GM10266 (cell line): ENCODE results near the gene VRK2.

ENCODE experiments used
- DNase-seq: peaks from one replicate; pipeline ENCODE4 v3.0.0; 2012; ENCODE audit errors: extremely low spot score
- TF ChIP-seq, protein P1 (sequence below): IDR thresholded peaks from 2 replicates; pipeline ENCODE4 v1.5.1; 2012; ENCODE audit warnings: mild to moderate bottlenecking, low read depth; ENCODE audit not compliant: control insufficient read depth, insufficient read depth; ENCODE audit errors: missing control alignments

Gene VRK2

DNA sequence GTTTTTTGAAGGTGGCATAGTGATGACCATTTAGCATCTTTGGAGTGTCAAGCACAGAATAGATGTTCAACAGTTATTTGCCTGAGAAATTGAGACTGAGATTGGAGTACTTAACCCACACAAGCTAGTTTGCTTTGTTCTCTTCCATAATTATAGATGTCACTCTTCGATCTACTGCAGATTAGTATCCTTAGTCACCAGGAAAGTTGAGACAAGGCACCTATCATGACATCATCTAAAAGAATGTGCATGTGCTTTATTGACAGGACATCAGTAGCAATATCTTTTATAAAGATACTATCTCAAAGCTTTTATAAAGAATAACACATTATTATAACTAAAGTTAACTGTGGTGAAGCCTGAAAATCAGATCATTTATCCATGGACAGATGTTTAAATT lies 6.4 kb downstream of the VRK2 start:
- TF ChIP-seq, protein P1, sequence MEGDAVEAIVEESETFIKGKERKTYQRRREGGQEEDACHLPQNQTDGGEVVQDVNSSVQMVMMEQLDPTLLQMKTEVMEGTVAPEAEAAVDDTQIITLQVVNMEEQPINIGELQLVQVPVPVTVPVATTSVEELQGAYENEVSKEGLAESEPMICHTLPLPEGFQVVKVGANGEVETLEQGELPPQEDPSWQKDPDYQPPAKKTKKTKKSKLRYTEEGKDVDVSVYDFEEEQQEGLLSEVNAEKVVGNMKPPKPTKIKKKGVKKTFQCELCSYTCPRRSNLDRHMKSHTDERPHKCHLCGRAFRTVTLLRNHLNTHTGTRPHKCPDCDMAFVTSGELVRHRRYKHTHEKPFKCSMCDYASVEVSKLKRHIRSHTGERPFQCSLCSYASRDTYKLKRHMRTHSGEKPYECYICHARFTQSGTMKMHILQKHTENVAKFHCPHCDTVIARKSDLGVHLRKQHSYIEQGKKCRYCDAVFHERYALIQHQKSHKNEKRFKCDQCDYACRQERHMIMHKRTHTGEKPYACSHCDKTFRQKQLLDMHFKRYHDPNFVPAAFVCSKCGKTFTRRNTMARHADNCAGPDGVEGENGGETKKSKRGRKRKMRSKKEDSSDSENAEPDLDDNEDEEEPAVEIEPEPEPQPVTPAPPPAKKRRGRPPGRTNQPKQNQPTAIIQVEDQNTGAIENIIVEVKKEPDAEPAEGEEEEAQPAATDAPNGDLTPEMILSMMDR = no peak
- no peak for DNase-seq

DNA sequence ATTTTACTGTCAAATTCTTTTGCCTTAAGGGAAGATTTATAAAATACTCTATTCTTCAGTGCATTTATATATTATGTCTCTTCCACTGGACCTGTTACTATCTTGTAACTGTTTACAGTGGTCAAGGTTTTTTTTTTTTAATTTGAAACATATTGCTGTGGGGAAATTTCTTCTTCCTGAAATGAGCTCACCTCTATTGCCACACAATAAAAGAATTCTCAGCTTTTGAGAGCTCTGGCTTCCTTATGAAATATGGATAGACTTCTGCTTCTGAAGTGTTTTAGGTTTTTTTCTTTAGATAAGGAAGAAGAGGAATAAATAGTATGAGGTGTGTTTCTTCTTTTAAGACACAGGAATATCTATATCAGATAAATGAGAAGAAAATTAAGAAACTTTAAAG lies 7.7 kb downstream of the VRK2 start:
- DNase-seq = no peak
- TF ChIP-seq, protein P1 = no peak

DNA sequence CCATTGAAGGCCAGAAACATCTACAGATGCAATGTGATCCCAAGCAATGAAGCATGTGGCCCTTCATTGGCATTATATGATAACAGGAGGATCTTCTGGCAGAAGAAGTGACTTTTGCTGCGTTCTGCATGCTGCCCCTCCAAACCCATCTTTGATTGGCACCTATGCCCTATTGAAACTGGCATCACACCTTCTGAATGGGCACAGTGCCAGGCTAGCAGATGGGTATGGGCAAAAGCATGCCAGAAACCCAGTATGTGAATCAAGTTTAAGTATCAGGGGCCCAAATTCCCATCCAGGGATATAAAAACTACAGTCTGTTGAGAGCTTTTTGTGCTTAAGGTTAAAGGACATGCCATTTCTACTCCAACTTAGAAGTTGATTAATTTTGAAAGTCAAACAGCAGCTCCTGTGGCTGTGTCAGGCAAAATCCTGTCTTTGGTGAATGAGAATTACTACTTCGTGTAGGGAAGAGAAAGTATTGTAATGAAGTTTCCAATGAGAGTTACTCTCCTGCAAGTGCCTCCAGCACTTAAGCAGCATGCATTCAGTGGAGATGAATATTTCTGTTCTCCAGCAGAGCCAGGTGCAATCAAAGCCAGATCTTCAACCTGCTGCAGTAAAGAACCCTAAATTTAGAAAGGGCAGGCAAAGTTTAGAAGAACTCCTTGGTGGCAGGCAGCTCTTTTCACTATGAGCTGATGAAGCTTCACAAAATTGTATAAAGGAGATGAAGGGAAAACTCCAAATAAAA lies 8.6 kb downstream of the VRK2 start:
- TF ChIP-seq, protein P1 = no peak
- no peak for DNase-seq

DNA sequence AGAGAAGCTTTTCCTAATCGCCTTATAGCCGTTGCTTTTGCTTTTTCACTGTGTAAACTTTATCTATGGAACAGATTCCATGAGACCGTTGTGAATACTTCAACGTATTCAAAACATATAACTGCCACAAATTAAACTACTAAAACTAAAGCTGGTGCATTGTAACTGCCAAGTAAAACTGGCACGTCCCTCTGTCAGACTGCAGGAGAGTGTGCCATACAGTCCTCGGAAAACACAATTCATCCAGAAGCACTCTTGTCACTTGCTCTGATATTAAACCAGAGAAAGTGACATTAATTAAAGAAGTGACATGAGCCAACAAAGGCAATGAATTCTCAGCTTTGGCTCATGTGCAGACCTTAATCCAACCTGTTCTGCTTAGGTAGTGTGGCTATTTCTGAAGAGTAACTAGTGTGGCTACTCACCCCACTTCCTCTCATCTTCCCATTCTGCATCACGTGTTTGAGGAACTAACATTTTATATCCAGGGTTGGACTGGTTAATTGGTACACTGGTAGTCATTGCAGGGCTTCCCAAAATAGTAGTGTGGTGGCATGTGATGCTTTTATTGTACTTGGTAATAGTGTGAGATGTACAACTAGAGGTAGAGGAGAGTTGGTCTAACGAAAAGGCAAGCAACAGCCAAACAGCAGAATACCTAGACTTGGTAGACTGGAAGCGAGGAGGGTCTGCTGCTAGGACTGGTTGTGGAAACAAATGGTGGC lies 9.7 kb downstream of the VRK2 start:
- no peak for DNase-seq
- TF ChIP-seq, protein P1 = no peak

DNA sequence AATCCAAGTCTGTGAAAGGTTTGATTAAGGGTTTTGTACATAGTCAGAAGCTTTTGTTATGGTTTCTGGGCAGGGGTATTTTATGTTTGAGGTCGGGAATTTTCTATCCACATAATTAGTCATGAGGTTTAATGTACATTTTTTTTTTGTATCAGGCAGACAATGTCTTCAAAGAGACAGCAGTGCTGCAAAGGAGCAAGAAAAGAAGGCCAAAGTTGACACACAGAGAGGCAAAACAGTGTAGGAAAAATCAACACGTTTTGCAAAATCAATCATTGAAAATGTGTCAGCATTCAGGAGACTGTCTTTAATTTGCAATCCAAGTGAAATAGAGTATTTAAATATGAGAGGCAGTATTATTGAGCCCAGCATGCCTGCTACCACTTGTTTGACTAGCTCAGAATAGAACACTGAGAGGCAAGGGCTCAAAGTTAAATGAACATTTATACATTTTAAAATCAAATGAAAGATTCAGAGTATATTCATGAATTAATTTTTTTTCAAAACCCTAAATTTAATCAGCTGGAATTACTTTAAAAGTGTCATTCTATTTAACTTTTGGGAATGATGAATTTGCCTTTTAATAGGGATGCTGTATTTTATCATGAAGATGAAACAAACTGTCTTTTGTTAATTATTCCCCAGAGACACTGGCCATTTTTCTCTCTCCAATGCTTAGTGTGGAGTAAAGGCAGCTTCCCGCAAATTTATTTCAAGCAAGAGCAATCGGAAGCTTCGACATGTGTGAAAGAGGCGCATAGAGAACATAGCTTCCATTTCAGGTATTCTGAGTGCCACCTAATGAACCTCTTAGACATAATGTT lies 11.3 kb downstream of the VRK2 start:
- DNase-seq = no peak
- TF ChIP-seq, protein P1 = no peak

DNA sequence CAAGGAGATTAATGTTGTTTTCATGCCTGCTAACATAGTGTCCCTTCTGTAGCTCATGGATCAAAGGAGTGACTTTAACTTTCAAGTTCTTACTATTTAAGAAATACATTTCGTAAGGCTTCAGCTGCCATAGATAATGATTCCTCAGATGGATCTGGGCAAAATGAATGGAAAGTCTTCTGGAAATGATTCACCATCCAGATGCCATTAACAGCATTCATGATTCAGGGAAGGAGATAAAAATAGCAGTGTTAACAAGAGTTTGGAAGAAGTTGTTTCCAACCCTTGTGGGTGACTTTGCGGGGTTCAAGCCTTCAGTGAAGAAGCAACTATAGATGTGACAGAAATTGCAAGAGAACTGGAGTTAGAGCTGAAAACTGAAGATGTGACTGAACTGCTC lies 17.0 kb downstream of the VRK2 start:
- DNase-seq = no peak
- TF ChIP-seq, protein P1 = no peak
